GM23338 (cell line): ENCODE results near the gene MYOT. TPM values are rescaled to one million over a fixed set of nuclear protein-coding genes. Genes with fewer than 3 reads are reported as not detected.

Experiments used
- ATAC-seq: fragments of 200-7000 bp; cut with Tn5 transposase; 3 replicates; pipeline ENCODE4 v1.9.1; 2020
- DNase-seq: peaks from one replicate; pipeline ENCODE4 v3.0.0-alpha.2; 2015; ENCODE audit warnings: low spot score
- H2AFZ ChIP-seq: fragments of 200-600 bp; sonication (generic); 2 replicates; pipeline ENCODE4 v1.8.0; 2016; ENCODE audit warnings: antibody characterized with exemption, mild to moderate bottlenecking, moderate library complexity
- H3F3A ChIP-seq: fragments of 200-600 bp; sonication (generic); replicated peaks from 2 replicates; pipeline ENCODE4 v1.8.0; 2017; ENCODE audit warnings: antibody characterized with exemption, mixed run types, low read depth
- H3K27ac ChIP-seq: fragments of 200-600 bp; sonication (generic); 2 replicates; pipeline ENCODE4 v1.6.1; 2016; ENCODE audit warnings: low read depth
- H3K27me3 ChIP-seq: fragments of 200-600 bp; sonication (generic); 2 replicates; pipeline ENCODE4 v1.8.0; 2016; ENCODE audit warnings: mild to moderate bottlenecking, mixed run types, moderate library complexity; ENCODE audit not compliant: insufficient read depth
- H3K36me3 ChIP-seq: fragments of 200-600 bp; sonication (generic); 2 replicates; pipeline ENCODE4 v1.8.0; 2016; ENCODE audit warnings: mild to moderate bottlenecking; ENCODE audit not compliant: insufficient read depth
- H3K4me1 ChIP-seq: fragments of 200-600 bp; sonication (generic); 2 replicates; pipeline ENCODE4 v1.8.0; 2016; ENCODE audit warnings: mild to moderate bottlenecking, moderate library complexity; ENCODE audit not compliant: insufficient read depth
- H3K4me2 ChIP-seq: fragments of 200-600 bp; sonication (generic); 2 replicates; pipeline ENCODE4 v1.7.1; 2017; ENCODE audit warnings: mixed run types
- H3K4me3 ChIP-seq: fragments of 200-600 bp; sonication (generic); 2 replicates; pipeline ENCODE4 v1.6.1; 2016; ENCODE audit warnings: mixed run types
- H3K79me2 ChIP-seq: fragments of 200-600 bp; sonication (generic); replicated peaks from 2 replicates; pipeline ENCODE4 v1.8.0; 2017; ENCODE audit warnings: mild to moderate bottlenecking; ENCODE audit not compliant: insufficient read depth
- H3K9me2 ChIP-seq: fragments of 200-600 bp; sonication (generic); 2 replicates; pipeline ENCODE4 v1.8.0; 2017; ENCODE audit not compliant: insufficient read depth
- H4K20me1 ChIP-seq: fragments of 200-600 bp; sonication (generic); replicated peaks from 2 replicates; pipeline ENCODE4 v1.8.0; 2017; ENCODE audit warnings: mild to moderate bottlenecking; ENCODE audit not compliant: insufficient read depth
- H3K27ac Mint-ChIP-seq: 2 replicates; pipeline ENCODE4 v1.8.0; 2020; ENCODE audit warnings: inconsistent platforms, mild to moderate bottlenecking, moderate library complexity, mixed read lengths
- H3K27me3 Mint-ChIP-seq: 3 replicates; pipeline ENCODE4 v1.8.0; 2022; ENCODE audit warnings: low read depth, mild to moderate bottlenecking, moderate library complexity, mixed read lengths, inconsistent platforms; ENCODE audit not compliant: insufficient read depth, poor library complexity
- H3K36me3 Mint-ChIP-seq: 3 replicates; pipeline ENCODE4 v1.8.0; 2021; ENCODE audit warnings: low read depth, mild to moderate bottlenecking, inconsistent platforms, moderate library complexity, mixed read lengths
- H3K4me1 Mint-ChIP-seq: 3 replicates; pipeline ENCODE4 v1.8.0; 2020; ENCODE audit warnings: mild to moderate bottlenecking, inconsistent platforms, mixed read lengths
- H3K4me3 Mint-ChIP-seq: 3 replicates; pipeline ENCODE4 v1.8.0; 2021; ENCODE audit warnings: moderate library complexity, mild to moderate bottlenecking, inconsistent platforms, mixed read lengths
- H3K9me3 Mint-ChIP-seq: 3 replicates; pipeline ENCODE4 v1.8.0; 2020; ENCODE audit warnings: moderate library complexity, mild to moderate bottlenecking, inconsistent platforms, mixed read lengths
- CREB1 ChIP-seq: fragments of 250-450 bp; sonication (Bioruptor Pico); IDR thresholded peaks from 2 replicates; pipeline ENCODE4 v1.5.0; 2020; ENCODE audit warnings: low read depth, mild to moderate bottlenecking, moderate library complexity
- CTCF ChIP-seq, 2 experiments: fragments of 200-600 bp in 1 of 2; sonication (generic) in 1 of 2; conservative IDR thresholded peaks; 2 replicates each; pipeline versions ENCODE4 v1.5.1 to v1.6.1; 2016 to 2017; ENCODE audit warnings: antibody characterized with exemption in 2 of 2, low read depth in 2 of 2, mild to moderate bottlenecking in 2 of 2, moderate library complexity in 1 of 2
- ETS1 ChIP-seq: IDR thresholded peaks from 2 replicates; pipeline ENCODE4 v1.6.1; 2016; ENCODE audit warnings: antibody characterized with exemption
- EZH2 ChIP-seq: fragments of 200-600 bp; sonication (generic); IDR thresholded peaks from one replicate; pipeline ENCODE4 v1.8.0; 2017; ENCODE audit warnings: antibody characterized with exemption, mild to moderate bottlenecking, low read depth; ENCODE audit not compliant: unreplicated experiment
- EZH2phosphoT487 ChIP-seq: fragments of 200-600 bp; sonication (generic); IDR thresholded peaks from one replicate; pipeline ENCODE4 v1.8.1; 2018; ENCODE audit warnings: antibody characterized with exemption; ENCODE audit not compliant: unreplicated experiment
- JUNB ChIP-seq: IDR thresholded peaks from one replicate; pipeline ENCODE4 v1.6.1; 2016; ENCODE audit warnings: antibody characterized with exemption; ENCODE audit not compliant: unreplicated experiment
- NANOG ChIP-seq: IDR thresholded peaks from 2 replicates; pipeline ENCODE4 v1.6.1; 2016; ENCODE audit warnings: antibody characterized with exemption, borderline replicate concordance
- POLR2AphosphoS5 ChIP-seq: IDR thresholded peaks from 2 replicates; pipeline ENCODE4 v1.6.1; 2016; ENCODE audit warnings: antibody characterized with exemption, low read depth
- REST ChIP-seq: IDR thresholded peaks from one replicate; pipeline ENCODE4 v1.6.1; 2018; ENCODE audit warnings: antibody characterized with exemption; ENCODE audit not compliant: unreplicated experiment
- STAT1 ChIP-seq: IDR thresholded peaks from one replicate; pipeline ENCODE4 v1.6.1; 2016; ENCODE audit warnings: antibody characterized with exemption; ENCODE audit not compliant: unreplicated experiment
- ZNF114 ChIP-seq: fragments of 250-450 bp; sonication (Bioruptor Pico); IDR thresholded peaks from 2 replicates; pipeline ENCODE4 v1.5.0; 2020; ENCODE audit warnings: mild to moderate bottlenecking, moderate library complexity
- ZNF331 ChIP-seq: fragments of 250-450 bp; sonication (Bioruptor Pico); IDR thresholded peaks from 2 replicates; pipeline ENCODE4 v1.5.0; 2020; ENCODE audit warnings: low read depth, mild to moderate bottlenecking, moderate library complexity
- ZNF462 ChIP-seq: fragments of 250-450 bp; sonication (Bioruptor Pico); IDR thresholded peaks from 2 replicates; pipeline ENCODE4 v1.5.0; 2020; ENCODE audit warnings: mild to moderate bottlenecking, moderate library complexity
- polyA plus RNA-seq: library from polyadenylated mRNA; unstranded; fragments of >200 nt; fragmentation: Nextera tagmentation; extraction: Ambion mirVana; gene quantifications from 2 replicates; pipeline ENCODE4 v1.2.1, GENCODE V29; 2016
- total RNA-seq: library from RNA; depleted of rRNA; stranded (reverse); fragments of >200 nt; shearing (Covaris generic); gene quantifications from 2 replicates; pipeline ENCODE4 v1.2.3, GENCODE V29; 2014

Gene MYOT
- total and polyA plus RNA-seq, 2 experiments from 2014 or later: 0.58 TPM; not detected in 1

- Histone ChIP-seq H3F3A (no peaks in the 10 kb centered on the region), H3K4me1 (peaks cover 42% of the 10 kb centered on the region), H3K27me3 (no peaks in the 10 kb centered on the region), H3K4me3 (no peak overlapping the region), H3K79me2 (no peaks in the 10 kb centered on the region), H3K27ac (peak overlapping the region; percentile 28; the same call in 1 of the 2 replicates), H3K9me2 (no peaks in the 10 kb centered on the region), H3K4me2 (no peak overlapping the region), H2AFZ (no peak overlapping the region), H4K20me1 (no peaks in the 10 kb centered on the region), H3K36me3 (no peaks in the 10 kb centered on the region)
- DNase-seq (peak; percentile 64), ATAC-seq (peak; percentile 74)
- H3K36me3 Mint-ChIP-seq: no peaks in the 10 kb centered on the region
- H3K4me3 Mint-ChIP-seq: no peak overlapping the region
- peaks cover 25% of the 10 kb centered on the region for H3K4me1 Mint-ChIP-seq
- no peaks in the 10 kb centered on the region for H3K9me3 Mint-ChIP-seq
- TF ChIP-seq EZH2phosphoT487: no peak
- no peak for TF ChIP-seq EZH2
- TF ChIP-seq ZNF331 (CRISPR knock-in tag): no peak
- no peak for TF ChIP-seq CREB1 (CRISPR knock-in tag)
- TF ChIP-seq REST: no peak
- no peak for TF ChIP-seq CTCF (conservative IDR thresholded peaks at IDR 0.05; ENCODE audit: low read depth in 2 of 2)
- no peak for TF ChIP-seq ZNF462
- TF ChIP-seq STAT1: no peak
- no peak for TF ChIP-seq JUNB
- no peak for TF ChIP-seq ZNF114 (CRISPR knock-in tag)
- no peak for TF ChIP-seq NANOG
- TF ChIP-seq ETS1: no peak
- TF ChIP-seq POLR2AphosphoS5: no peak
- H3K27ac Mint-ChIP-seq: peak overlapping the region; percentile 75
- no peaks in the 10 kb centered on the region for H3K27me3 Mint-ChIP-seq
These were observed 34.2 kb upstream of the MYOT start for GRCh38 chr5:137833463-137833862.
